Muscle layer of colon (tissue), 2 donors: ENCODE results near the gene NMRK1.

Experiments
- H3K27ac ChIP-seq: one replicate; pipeline ENCODE4 v1.7.0; 2013; ENCODE audit warnings: low read depth, mild to moderate bottlenecking, low read length, moderate library complexity
- H3K27me3 ChIP-seq, 2 donors: one replicate each; pipeline ENCODE4 v1.7.0; 2013; ENCODE audit warnings: low read length in 2 of 2, mild to moderate bottlenecking in 2 of 2; ENCODE audit not compliant: insufficient read depth in 2 of 2, control insufficient read depth in 1 of 2
- H3K36me3 ChIP-seq: one replicate; pipeline ENCODE4 v1.7.0; 2013; ENCODE audit warnings: mild to moderate bottlenecking, low read length; ENCODE audit not compliant: insufficient read depth
- H3K4me1 ChIP-seq: one replicate; pipeline ENCODE4 v1.7.0; 2013; ENCODE audit warnings: mild to moderate bottlenecking, low read length; ENCODE audit not compliant: insufficient read depth
- H3K4me3 ChIP-seq, 2 donors: one replicate each; pipeline ENCODE4 v1.7.0; 2013; ENCODE audit warnings: low read length in 2 of 2, low read depth in 1 of 2, mild to moderate bottlenecking in 1 of 2, moderate library complexity in 1 of 2
- H3K9ac ChIP-seq: one replicate; pipeline ENCODE4 v1.7.0; 2013; ENCODE audit warnings: low read length
- H3K9me3 ChIP-seq: one replicate; pipeline ENCODE4 v1.7.0; 2013; ENCODE audit warnings: mild to moderate bottlenecking, low read length
- donor health status: abdominal sarcoma.
- donor health status: Adenocarcinoma of cecum.

Gene NMRK1

DNA sequence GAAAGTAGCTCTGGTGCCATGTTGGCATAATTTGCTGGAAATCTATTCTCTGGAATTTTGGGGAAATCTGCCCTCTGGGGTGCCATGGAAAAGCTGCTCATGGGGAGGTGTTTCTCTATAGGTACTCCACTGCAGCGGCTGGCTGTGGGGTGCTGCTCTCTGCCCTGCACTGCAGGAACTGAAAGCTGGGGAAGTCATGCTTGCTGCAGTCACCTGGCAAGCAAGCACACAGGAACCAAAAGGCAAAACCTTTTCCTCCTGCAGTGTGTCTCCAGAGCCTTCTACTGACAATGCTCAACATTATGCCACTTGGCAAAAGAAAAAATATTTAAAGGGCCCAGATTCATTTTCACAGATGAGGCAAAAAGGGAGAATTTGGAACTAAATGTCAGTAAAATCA lies 34.1 kb downstream of the NMRK1 start:
- Histone ChIP-seq H3K9ac (no peak overlapping the region), H3K4me3 (no peak overlapping the region), H3K4me1 (no peaks in the 10 kb centered on the region), H3K27me3 (no peaks in the 10 kb centered on the region), H3K27ac (no peak overlapping the region), H3K9me3 (no peaks in the 10 kb centered on the region), H3K36me3 (no peaks in the 10 kb centered on the region)

DNA sequence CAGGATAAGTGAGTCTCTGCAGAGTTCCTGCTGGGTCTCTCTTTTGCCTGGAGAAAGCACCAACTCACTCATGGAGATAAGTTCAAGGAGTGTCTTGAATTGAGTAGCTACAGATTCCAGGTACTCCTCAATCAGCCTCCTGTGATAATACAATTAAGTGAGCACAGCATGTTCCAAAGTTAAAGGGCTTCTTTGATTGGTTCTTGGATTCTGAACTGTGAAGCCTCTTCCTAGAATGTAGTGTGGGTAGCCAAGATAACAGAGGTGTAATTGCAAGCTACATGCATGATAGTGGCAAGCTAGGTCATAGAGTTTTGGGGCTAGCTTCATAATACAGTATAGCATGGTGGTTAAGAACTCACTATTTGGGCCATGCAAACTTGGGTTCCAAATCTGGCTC lies 36.7 kb downstream of the NMRK1 start:
- H3K36me3 ChIP-seq = no peaks in the 10 kb centered on the region
- no peaks in the 10 kb centered on the region for H3K27me3 ChIP-seq
- no peak overlapping the region for H3K9ac ChIP-seq
- H3K9me3 ChIP-seq = no peaks in the 10 kb centered on the region
- no peak overlapping the region for H3K4me3 ChIP-seq
- H3K4me1 ChIP-seq = no peaks in the 10 kb centered on the region
- no peak overlapping the region for H3K27ac ChIP-seq

DNA sequence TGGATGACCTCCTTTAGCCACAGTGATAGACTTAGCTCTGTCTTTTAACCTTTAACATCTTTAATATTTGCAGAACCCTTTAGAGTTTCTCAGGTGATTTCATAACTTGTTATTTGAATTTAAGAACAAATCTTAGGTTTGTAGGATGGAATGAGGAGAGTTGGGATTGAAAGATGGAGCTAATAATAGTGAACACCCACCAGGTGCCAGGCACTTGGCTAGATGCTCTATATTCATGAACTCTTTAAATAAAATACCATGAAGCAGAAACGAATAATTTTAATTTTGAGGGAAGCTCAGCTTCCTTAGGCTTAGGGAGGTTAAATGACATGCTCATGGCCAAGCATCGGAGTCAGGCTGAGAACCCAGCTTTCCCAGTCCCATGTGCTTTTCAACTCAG lies 40.4 kb downstream of the NMRK1 start:
- Histone ChIP-seq H3K4me1 (no peaks in the 10 kb centered on the region), H3K27me3 (no peaks in the 10 kb centered on the region)

DNA sequence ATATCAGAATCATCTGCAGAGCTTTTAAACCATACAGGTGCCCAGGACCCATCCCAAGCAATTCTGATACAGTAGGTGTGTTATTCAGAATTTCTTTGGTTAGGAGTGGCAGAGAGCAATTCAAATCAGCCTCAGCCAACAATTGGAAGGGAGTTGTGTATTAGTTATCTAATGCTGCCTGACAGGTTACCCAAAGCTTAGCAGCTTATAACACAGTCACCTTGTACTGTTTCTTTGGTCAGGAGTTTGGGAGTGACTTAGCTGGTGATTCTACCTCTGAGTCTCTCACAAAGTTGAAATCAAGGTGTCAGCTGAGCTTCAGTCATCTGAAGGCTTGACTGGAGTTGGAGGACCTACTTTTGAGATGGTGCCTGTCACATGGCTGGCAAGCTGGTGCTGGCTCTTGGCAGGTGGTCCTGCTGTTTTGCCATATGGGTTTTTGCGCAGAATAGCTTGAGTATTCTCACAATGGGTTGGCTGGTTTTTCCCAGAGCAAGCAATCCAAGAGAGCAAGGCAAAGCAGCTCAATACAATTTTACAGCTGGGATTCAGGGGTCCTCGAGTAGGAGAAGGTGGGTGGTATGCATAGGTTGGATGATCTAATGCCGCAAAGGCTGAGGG lies 41.1 kb downstream of the NMRK1 start:
- no peak overlapping the region for H3K27ac ChIP-seq
- H3K27me3 ChIP-seq = no peaks in the 10 kb centered on the region
- no peaks in the 10 kb centered on the region for H3K9me3 ChIP-seq
- H3K4me1 ChIP-seq = no peaks in the 10 kb centered on the region
- H3K4me3 ChIP-seq = no peak overlapping the region
- H3K36me3 ChIP-seq = no peaks in the 10 kb centered on the region
- H3K9ac ChIP-seq = no peak overlapping the region

More for the DNA sequence above, 40.4 kb downstream of the NMRK1 start:
- Histone ChIP-seq H3K9me3 (no peaks in the 10 kb centered on the region), H3K4me3 (no peak overlapping the region), H3K36me3 (no peaks in the 10 kb centered on the region), H3K9ac (no peak overlapping the region), H3K27ac (no peak overlapping the region)

DNA sequence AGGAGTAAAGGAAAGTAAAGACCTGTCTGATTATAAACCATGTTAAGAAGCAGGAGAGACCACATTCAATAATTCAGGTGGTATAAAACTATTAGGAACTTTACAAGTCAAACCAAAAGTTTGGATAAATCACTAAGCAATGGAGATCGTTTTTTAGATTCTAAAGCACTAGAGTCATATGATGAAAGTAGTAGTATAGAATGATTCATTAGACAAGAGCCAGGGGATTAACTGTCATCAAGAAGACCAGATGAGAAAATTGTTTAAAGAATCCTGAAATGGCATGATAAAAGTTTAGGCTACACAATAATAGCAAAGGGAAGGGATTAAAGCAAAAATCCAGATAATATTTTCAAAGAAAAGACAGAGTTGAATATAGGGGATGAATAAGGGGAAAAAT lies 46.9 kb downstream of the NMRK1 start:
- H3K4me3 ChIP-seq = no peak overlapping the region
- no peak overlapping the region for H3K27ac ChIP-seq
- no peak overlapping the region for H3K9ac ChIP-seq
- H3K4me1 ChIP-seq = no peaks in the 10 kb centered on the region
- no peaks in the 10 kb centered on the region for H3K9me3 ChIP-seq
- H3K27me3 ChIP-seq = no peaks in the 10 kb centered on the region
- H3K36me3 ChIP-seq = no peaks in the 10 kb centered on the region

DNA sequence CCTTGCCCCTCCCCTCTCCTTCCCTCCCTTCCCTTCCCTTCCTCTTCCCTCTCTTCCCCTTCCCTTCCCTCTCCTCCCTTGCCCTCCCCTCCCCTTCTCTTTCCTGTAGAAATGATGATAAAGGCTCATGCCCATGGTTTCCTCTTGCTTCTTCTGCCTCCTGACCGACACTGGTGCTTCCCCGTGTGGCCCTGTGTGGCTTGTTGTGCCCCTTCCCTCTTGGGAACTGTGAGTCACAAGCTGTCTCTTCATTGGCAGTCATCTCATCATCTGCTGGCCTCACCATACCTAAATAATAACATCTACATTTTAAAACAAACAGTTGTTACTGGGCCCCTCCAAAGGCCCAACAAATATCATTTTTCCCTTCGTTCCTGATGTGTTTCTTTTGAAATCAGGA lies 48.2 kb downstream of the NMRK1 start:
- H3K9ac ChIP-seq = no peak overlapping the region
- H3K4me1 ChIP-seq = no peaks in the 10 kb centered on the region
- no peaks in the 10 kb centered on the region for H3K9me3 ChIP-seq
- no peak overlapping the region for H3K4me3 ChIP-seq
- no peak overlapping the region for H3K27ac ChIP-seq
- H3K36me3 ChIP-seq = no peaks in the 10 kb centered on the region
- no peaks in the 10 kb centered on the region for H3K27me3 ChIP-seq

DNA sequence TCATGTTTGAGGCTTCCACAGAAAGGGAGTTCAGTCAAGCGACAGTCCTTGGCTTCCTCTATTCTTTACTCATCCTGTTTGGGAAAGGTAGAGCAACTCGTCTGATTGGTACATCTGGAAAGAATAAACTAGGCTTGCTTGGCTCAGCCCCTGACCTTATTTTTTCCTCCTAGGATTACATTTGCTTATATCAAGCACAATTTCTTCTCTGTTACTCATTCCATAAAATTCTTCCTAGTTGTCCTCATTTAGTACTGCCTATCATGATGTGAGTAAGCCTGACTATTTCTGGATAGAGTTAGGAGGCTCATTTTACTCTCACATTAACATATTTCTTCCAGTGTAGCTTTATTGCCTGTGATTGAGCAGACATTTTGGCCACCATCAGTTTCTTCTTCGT lies 48.9 kb downstream of the NMRK1 start:
- Histone ChIP-seq H3K9me3 (no peaks in the 10 kb centered on the region), H3K36me3 (no peaks in the 10 kb centered on the region), H3K4me1 (no peaks in the 10 kb centered on the region)

DNA sequence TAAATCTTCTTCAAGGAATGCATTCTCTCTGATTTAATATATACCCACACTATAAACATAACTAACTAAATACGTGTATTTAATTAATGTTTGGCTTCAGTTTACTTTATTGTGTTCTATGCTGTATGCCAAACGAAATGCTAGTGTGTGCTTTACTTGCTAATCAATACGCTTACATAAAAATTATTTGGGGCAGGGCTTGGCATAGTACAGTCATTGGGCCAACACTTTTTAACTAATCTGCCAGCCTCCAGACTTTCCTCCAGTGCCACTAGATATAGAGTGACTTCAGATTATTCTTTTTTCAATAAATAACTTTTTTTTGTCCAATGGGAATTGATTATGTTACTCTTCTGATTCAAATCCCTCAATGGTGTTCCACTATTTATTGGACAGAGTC lies 51.2 kb downstream of the NMRK1 start:
- Histone ChIP-seq H3K27me3 (no peaks in the 10 kb centered on the region), H3K9ac (no peak overlapping the region)

More for the DNA sequence above, 48.9 kb downstream of the NMRK1 start:
- no peak overlapping the region for H3K9ac ChIP-seq
- H3K27me3 ChIP-seq = no peaks in the 10 kb centered on the region
- H3K4me3 ChIP-seq = no peak overlapping the region
- no peak overlapping the region for H3K27ac ChIP-seq

DNA sequence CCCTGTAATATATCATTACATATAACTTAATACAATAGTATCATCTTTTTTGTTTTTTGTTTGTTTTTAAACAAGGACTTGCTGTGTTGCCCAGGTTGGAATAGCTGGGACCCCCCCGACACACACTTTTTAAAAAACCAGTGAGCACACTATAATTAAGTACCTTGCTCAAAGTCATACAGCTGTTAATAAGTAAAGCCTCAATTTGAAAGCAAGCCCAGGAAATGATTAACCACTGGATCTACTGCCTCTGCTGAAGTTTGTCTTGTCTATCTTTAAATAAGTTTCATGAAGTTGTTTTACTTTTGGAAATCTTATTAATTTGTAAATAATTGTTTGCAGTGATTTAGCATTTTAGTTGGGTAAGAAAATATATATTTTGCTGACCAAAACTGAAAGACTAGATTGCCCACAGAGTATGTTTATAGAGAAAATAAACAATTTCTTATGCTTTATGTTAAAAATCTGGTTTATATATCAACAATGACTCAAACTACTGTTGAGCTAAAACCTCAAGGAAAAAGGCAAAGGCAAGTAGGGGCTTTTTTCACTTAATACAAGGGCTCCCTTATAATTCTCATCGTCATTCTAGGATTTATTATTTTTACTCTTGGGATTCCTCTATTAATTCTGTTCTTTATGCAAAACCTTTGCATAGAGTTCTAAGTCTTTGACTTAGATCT lies 54.0 kb downstream of the NMRK1 start:
- Histone ChIP-seq H3K27ac (no peak overlapping the region), H3K36me3 (no peaks in the 10 kb centered on the region)

More for the DNA sequence above, 51.2 kb downstream of the NMRK1 start:
- H3K4me1 ChIP-seq = no peaks in the 10 kb centered on the region
- no peaks in the 10 kb centered on the region for H3K9me3 ChIP-seq
- no peak overlapping the region for H3K4me3 ChIP-seq
- H3K36me3 ChIP-seq = no peaks in the 10 kb centered on the region
- H3K27ac ChIP-seq = no peak overlapping the region

DNA sequence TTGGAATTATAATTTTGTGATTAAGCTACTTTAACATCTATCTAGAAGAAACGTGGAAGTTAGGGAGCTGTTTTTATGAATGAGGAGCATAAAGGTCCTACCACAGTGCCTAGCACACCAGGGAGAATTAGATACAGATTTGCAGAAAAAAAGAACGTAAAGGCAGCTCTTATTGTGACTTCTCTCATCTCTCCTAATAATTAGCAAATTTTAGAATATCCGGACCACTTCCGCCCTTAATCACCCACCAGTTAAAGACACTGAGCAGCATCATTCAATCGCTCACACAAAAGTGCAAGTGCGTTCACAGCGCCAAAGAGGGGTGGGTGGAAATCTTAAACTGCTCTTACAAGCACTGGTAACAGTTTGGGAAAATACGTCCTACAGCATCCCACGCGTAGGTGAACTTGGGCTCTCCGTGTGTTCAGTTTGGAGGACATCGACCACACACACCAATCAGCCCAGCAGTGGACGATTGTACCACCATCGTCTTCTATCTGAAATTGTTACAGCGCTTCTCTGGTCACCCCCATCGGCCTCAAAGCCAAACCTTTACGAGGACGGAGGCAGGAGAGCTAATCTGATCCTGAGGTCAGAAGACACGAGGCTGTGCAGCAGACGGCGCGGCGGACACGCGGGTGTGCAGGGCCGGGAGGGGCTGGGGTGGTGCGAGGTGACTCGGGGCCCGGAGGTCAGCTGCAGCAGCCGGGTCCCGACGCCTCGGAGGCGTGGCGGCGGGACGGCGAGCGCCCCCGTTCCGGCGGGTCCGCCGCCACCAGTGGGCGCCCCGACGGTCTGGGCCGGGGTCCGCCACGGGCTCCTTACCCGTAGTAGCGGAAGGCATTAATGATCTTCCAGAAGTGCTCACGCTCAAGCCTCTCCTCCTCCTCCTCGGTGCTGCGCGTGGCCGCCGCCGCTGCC lies 60.5 kb downstream of the NMRK1 start:
- Histone ChIP-seq H3K27ac (peak overlapping the region; percentile 96), H3K27me3 (no peaks in the 10 kb centered on the region), H3K36me3 (no peaks in the 10 kb centered on the region), H3K9ac (peak overlapping the region; percentile 51), H3K4me1 (peaks cover 14% of the 10 kb centered on the region), H3K4me3 (peak overlapping the region; percentile 70 to 99), H3K9me3 (no peaks in the 10 kb centered on the region)

More for the DNA sequence above, 54.0 kb downstream of the NMRK1 start:
- no peak overlapping the region for H3K9ac ChIP-seq
- no peaks in the 10 kb centered on the region for H3K4me1 ChIP-seq
- H3K4me3 ChIP-seq = no peak overlapping the region
- H3K9me3 ChIP-seq = no peaks in the 10 kb centered on the region
- no peaks in the 10 kb centered on the region for H3K27me3 ChIP-seq

DNA sequence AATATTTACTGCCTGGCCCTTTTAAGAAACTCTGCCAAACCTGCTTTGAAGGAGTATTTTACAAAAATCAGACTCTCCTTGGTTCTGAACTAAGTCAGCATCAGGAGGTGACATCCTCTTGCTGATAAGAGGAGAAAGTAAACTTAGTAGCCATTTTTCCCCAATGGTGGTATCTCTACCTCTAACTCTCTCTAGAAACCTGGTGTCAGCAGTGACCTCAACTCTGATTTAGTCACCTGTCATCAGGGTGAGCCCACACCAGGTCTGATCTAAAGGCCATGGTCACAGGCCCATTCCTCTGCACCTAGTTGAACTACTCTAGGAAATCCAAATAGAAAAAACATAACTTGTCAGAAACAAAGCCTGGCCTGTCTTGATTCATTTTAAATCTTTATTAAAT lies 64.1 kb downstream of the NMRK1 start:
- Histone ChIP-seq H3K9ac (no peak overlapping the region), H3K4me1 (peaks cover 14% of the 10 kb centered on the region), H3K9me3 (no peaks in the 10 kb centered on the region)

More for the DNA sequence above, 64.1 kb downstream of the NMRK1 start:
- no peaks in the 10 kb centered on the region for H3K27me3 ChIP-seq
- no peaks in the 10 kb centered on the region for H3K36me3 ChIP-seq
- H3K4me3 ChIP-seq = no peak overlapping the region
- H3K27ac ChIP-seq = no peak overlapping the region
